Calu3 (cell line): ENCODE data around the gene HIPK4. TPM values are rescaled to one million over a fixed set of nuclear protein-coding genes. Genes with fewer than 3 reads are reported as not detected.

Experiments used
- BruUV-seq: library from RNA; stranded (reverse); fragments of 400-500 nt; replicated peaks from 2 replicates; lab custom pipeline; 2021; lab: Mats Ljungman, UMichigan
- CTCF ChIA-PET: fragments of 300-600 bp; sonication (Branson Sonifier 250); formaldehyde crosslinking; loops from one replicate; lab custom pipeline; 2022; ENCODE audit warnings: antibody characterized with exemption; lab: Charles Lee
- DNase-seq: peaks from one replicate; pipeline ENCODE4 v3.0.0; 2022
- H3K27ac Mint-ChIP-seq: one replicate; pipeline ENCODE4 v1.8.0; 2022; ENCODE audit warnings: mixed read lengths; ENCODE audit not compliant: unreplicated experiment
- H3K27me3 Mint-ChIP-seq: one replicate; pipeline ENCODE4 v1.8.0; 2022; ENCODE audit warnings: mixed read lengths; ENCODE audit not compliant: unreplicated experiment
- H3K36me3 Mint-ChIP-seq: one replicate; pipeline ENCODE4 v1.8.0; 2022; ENCODE audit warnings: mild to moderate bottlenecking, moderate library complexity, mixed read lengths; ENCODE audit not compliant: insufficient read depth, unreplicated experiment
- H3K4me1 Mint-ChIP-seq: one replicate; pipeline ENCODE4 v1.8.0; 2022; ENCODE audit warnings: mild to moderate bottlenecking, low read depth, mixed read lengths; ENCODE audit not compliant: unreplicated experiment
- H3K4me3 Mint-ChIP-seq: one replicate; pipeline ENCODE4 v1.8.0; 2022; ENCODE audit warnings: mild to moderate bottlenecking, low read depth, moderate library complexity, mixed read lengths; ENCODE audit not compliant: unreplicated experiment
- H3K9me3 Mint-ChIP-seq: one replicate; pipeline ENCODE4 v1.8.0; 2022; ENCODE audit warnings: low read depth, mixed read lengths; ENCODE audit not compliant: unreplicated experiment
- CTCF ChIP-seq: fragments of 200-600 bp; IDR thresholded peaks from one replicate; pipeline ENCODE4 v1.8.0; 2022; ENCODE audit warnings: antibody characterized with exemption; ENCODE audit not compliant: unreplicated experiment
- intact Hi-C: fragments of 100-400 bp; cut with micrococcal nuclease; formaldehyde crosslinking; loops from one replicate; pipeline ENCODE4 v1.10.0; 2022; ENCODE audit not compliant: unreplicated experiment
- total RNA-seq: library from RNA; stranded (reverse); gene quantifications from 2 replicates; pipeline ENCODE4 v1.2.3, GENCODE V29; 2022

Gene HIPK4
- total RNA-seq, 1 experiment from 2014 or later: 0.14 TPM

GRCh38 chr19:40418040-40418439 lies 28.1 kb upstream of the HIPK4 start:
- no peaks in the 10 kb centered on the region for H3K27me3 Mint-ChIP-seq
- intact Hi-C loops: no loop called here
- no peak overlapping the region for H3K27ac Mint-ChIP-seq
- DNase-seq: no peak
- no peak for TF ChIP-seq CTCF
- CTCF ChIA-PET: no interaction called here
- BruUV-seq: no TSS peak
- H3K9me3 Mint-ChIP-seq: no peaks in the 10 kb centered on the region
- H3K36me3 Mint-ChIP-seq: peaks cover 31% of the 10 kb centered on the region
- H3K4me3 Mint-ChIP-seq: no peak overlapping the region
- peaks cover 44% of the 10 kb centered on the region for H3K4me1 Mint-ChIP-seq

DNA sequence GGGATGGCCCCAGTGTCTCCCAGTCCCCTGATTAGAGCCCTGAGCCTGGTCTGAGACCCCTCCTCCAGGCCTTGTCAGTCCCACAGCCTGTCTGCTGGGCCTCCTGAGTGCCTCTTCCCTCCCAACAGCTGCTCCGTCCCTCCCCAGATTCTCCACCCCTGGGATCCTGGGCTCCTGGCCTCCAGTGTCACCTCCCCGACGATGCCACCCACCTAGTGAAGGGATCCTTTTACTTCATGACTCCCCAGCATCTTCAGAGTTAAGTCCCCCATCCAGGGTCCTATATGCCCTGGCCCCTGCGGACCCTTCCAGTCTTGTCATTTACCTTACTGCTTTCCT lies 27.6 kb upstream of the HIPK4 start:
- Mint-ChIP-seq H3K4me1 (peaks cover 44% of the 10 kb centered on the region), H3K9me3 (no peaks in the 10 kb centered on the region), H3K4me3 (no peak overlapping the region), H3K27ac (no peak overlapping the region), H3K36me3 (peaks cover 31% of the 10 kb centered on the region), H3K27me3 (no peaks in the 10 kb centered on the region)
- TF ChIP-seq CTCF: no peak
- intact Hi-C loops: no loop called here
- BruUV-seq: no TSS peak
- DNase-seq: no peak
- CTCF ChIA-PET: interaction anchor here (0.5 kb wide), 1 partner anchor 15 kb away, joined by 4 read pairs; no protein-coding TSS in a partner anchor

- TF ChIP-seq CTCF: no peak
- peaks cover 45% of the 10 kb centered on the region for H3K4me1 Mint-ChIP-seq
- H3K27ac Mint-ChIP-seq: peak overlapping the region; percentile 40
- H3K4me3 Mint-ChIP-seq: peak overlapping the region; percentile 6
- H3K9me3 Mint-ChIP-seq: no peaks in the 10 kb centered on the region
- DNase-seq: peak; percentile 61
- intact Hi-C loops: no loop called here
- BruUV-seq: no TSS peak
- no peaks in the 10 kb centered on the region for H3K27me3 Mint-ChIP-seq
- CTCF ChIA-PET: interaction anchor here (0.5 kb wide), 1 partner anchor 14 kb away, joined by 4 read pairs; no protein-coding TSS in a partner anchor
- H3K36me3 Mint-ChIP-seq: peaks cover 26% of the 10 kb centered on the region
These were observed 27.1 kb upstream of the HIPK4 start for GRCh38 chr19:40416918-40417642.

GRCh38 chr19:40415768-40416167 lies 25.8 kb upstream of the HIPK4 start:
- DNase-seq: no peak
- Mint-ChIP-seq H3K36me3 (peaks cover 13% of the 10 kb centered on the region), H3K4me1 (peaks cover 52% of the 10 kb centered on the region), H3K27ac (no peak overlapping the region), H3K4me3 (no peak overlapping the region), H3K27me3 (no peaks in the 10 kb centered on the region), H3K9me3 (no peaks in the 10 kb centered on the region)
- BruUV-seq: no TSS peak
- no peak for TF ChIP-seq CTCF
- CTCF ChIA-PET: no interaction called here
- intact Hi-C loops: no loop called here
